Upper lobe of left lung (tissue), 4 donors: ENCODE data around the gene SARS1.

ENCODE experiments used
- CTCF ChIP-seq, 6 experiments: fragments of 450-650 bp in 4 of 6; fragments of 200-600 bp in 2 of 6; sonication (generic) in 2 of 6; IDR thresholded peaks; one replicate each; pipeline ENCODE4 v1.5.1; 2016 to 2019; ENCODE audit warnings: antibody characterized with exemption in 6 of 6
- EP300 ChIP-seq, 4 donors: sonication (generic); formaldehyde crosslinking; IDR thresholded peaks; one replicate each; pipeline ENCODE4 v1.5.1; 2017; ENCODE audit warnings: antibody characterized with exemption in 4 of 4, control low read depth in 2 of 4
- POLR2A ChIP-seq, 4 donors: fragments of 450-650 bp; IDR thresholded peaks; one replicate each; pipeline ENCODE4 v1.5.1; 2016 to 2017; ENCODE audit warnings: antibody characterized with exemption in 4 of 4, mild to moderate bottlenecking in 2 of 4
- POLR2AphosphoS5 ChIP-seq, 2 donors: sonication (generic); formaldehyde crosslinking; IDR thresholded peaks; one replicate each; pipeline ENCODE4 v1.5.1; 2017; ENCODE audit warnings: antibody characterized with exemption in 2 of 2

- no peak for TF ChIP-seq POLR2A (IDR thresholded peaks at IDR 0.05)
- peak in 1 of 4 donors; percentile 6 for TF ChIP-seq EP300 (IDR thresholded peaks at IDR 0.05)
- TF ChIP-seq CTCF (IDR thresholded peaks at IDR 0.05): no peak
- no peak for TF ChIP-seq POLR2AphosphoS5 (IDR thresholded peaks at IDR 0.05)
Observed at GRCh38 chr1:109181085-109181806, 32.5 kb upstream of the SARS1 start.
